PC-3 (cell line): ENCODE results near the gene HOXD11.

Source experiments
- CTCF ChIP-seq: fragments of 300-600 bp; sonication (generic); conservative IDR thresholded peaks from 2 replicates; pipeline ENCODE4 v1.5.1; 2017; ENCODE audit warnings: antibody characterized with exemption, low read depth, mild to moderate bottlenecking, low read length
- EZH2 ChIP-seq: fragments of 300-600 bp; sonication (generic); IDR thresholded peaks from one replicate; pipeline ENCODE4 v1.6.1; 2017; ENCODE audit warnings: antibody characterized with exemption, mild to moderate bottlenecking, low read length; ENCODE audit not compliant: unreplicated experiment

DNA sequence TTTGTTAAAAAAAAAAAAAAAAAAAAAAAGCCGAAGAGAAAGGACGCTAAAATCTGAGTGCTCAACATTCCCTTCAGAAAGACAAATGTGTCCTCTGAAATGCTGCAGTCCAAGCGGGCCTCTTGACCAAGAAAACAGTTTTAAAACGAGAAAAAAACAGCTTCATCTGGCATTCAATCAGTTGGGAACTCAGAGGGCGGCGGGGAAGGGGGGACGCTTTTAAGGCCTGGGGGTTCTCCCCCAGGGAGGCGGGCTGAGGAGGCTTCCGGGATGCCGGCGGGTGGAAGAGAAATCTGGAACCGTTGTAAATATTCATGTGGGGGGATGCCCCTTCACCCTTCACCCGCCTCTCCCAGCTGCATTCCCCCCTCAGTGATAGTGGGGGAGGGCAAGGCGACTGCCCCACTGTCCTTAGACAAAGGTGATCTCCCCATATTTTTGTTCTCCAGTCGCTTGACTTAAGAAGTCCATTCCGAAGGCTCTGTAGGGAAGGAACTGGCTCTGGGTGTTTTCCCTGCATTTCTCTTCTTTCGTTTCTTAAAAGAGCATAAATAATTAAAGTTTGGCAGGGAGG lies 3.3 kb upstream of the HOXD11 start:
- TF ChIP-seq CTCF = no peak
- TF ChIP-seq EZH2 = no peak
